GM21381 (cell line): ENCODE results near the gene UBE2L5.
"Not testable (repeated sequence)": the region's sequence is repeated elsewhere in the genome, so short reads cannot be mapped to it uniquely, and the experiment has no call there.

Experiments used
- ATAC-seq: cut with Tn5 transposase; IDR thresholded peaks from one replicate; pipeline ENCODE4 v1.9.1; 2021; ENCODE audit warnings: mild to moderate bottlenecking, moderate library complexity; ENCODE audit not compliant: unreplicated experiment

The UBE2L5 gene

DNA sequence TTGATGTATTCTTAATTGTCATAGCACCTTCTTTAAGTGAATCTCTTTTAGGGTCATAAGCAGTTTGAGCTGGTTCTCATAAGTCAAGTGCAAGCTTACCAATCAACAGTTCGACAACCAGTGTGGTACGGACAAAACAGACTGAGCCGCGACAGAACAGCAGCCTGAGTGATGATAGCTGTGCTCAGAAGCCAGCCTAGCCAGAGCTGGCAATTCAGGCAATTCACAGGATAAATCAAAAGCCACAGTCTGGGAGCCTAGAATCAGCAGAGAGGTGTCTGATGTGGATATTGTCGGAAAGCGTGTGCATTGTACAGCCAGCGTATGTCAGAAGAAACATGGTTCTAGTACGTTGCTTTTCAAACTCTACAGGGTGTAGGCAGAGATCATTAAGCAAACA, 14.9 kb downstream of the UBE2L5 start:
- ATAC-seq: no peak

- no peak for ATAC-seq
Measured at GRCh38 chr13:30438286-30438685, 16.0 kb downstream of the UBE2L5 start.

GRCh38 chr13:30440910-30441703, 18.8 kb downstream of the UBE2L5 start:
- ATAC-seq: peak; percentile 40

DNA sequence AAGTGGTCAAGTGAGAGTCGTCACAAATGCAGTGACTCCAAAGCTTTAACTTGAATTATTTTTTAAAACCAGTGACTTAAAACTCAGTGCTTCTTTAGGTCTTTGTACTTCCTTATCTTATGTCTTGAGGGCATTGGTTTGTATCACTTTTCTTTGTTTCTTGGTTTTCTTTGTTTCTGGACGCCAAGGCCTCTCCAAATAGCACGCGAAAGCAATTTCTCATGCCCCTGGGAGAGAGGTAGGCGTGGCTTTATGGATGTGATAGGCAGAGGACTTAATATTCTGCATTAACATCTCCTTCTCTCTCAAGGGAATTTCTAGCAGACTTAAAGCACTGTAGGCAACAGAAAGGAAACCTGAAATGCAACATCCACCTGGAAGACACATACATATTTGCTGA, 20.6 kb downstream of the UBE2L5 start:
- no peak for ATAC-seq

GRCh38 chr13:30443491-30443890, 21.2 kb downstream of the UBE2L5 start:
- not testable (repeated sequence) for ATAC-seq

DNA sequence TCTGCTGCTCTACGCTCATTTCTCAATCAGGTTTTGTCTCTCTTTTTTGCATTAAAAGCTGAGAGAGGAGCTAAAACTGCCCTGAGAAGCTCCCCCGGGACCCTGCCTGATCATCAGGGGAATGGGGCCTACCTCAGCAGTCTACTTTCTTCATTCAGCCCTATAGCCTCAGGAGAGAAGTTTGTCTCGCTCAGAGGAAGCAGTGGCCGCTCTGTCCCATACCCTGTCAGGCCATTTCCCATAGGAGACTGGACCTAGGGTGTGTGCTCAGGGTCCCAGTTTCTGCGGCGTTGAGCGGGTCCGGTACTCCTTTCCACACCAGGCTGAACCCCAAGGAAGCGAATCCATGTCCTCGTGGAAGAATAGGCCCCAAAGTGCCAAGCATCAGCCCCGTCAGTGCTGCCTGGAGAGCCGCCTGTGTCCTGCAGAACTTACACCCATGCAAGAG, 21.7 kb downstream of the UBE2L5 start:
- peak; percentile 39 for ATAC-seq

- peak; percentile 3 for ATAC-seq
Measured at GRCh38 chr13:30446126-30446500, 23.8 kb downstream of the UBE2L5 start.

DNA sequence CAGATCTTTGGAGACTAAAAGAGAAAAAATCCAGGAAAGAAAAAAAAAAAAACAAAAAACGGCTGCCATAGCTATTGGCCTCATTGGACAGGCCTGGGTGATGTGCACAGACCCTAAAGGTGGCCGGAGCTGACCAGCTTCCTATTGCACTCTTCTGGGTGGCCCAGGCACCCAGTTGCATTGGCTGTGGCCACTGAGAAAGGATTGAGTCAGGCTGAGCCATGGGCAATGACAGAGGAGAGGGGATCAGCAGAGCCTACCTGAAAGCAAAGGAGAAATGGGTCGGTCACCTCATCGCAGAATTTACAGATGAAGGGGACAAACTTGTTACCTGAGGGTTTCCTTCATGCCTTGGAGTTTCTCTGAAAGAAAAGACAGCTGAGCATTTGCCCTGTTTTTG, 26.1 kb downstream of the UBE2L5 start:
- ATAC-seq: no peak

- ATAC-seq: no peak
Measured at GRCh38 chr13:30450066-30450465, 27.8 kb downstream of the UBE2L5 start.

GRCh38 chr13:30451476-30451875, 29.2 kb downstream of the UBE2L5 start:
- not testable (repeated sequence) for ATAC-seq

- no peak for ATAC-seq
Measured at GRCh38 chr13:30453727-30454126, 31.4 kb downstream of the UBE2L5 start.

GRCh38 chr13:30454991-30455390, 32.7 kb downstream of the UBE2L5 start:
- ATAC-seq: no peak

GRCh38 chr13:30456290-30456689, 34.0 kb downstream of the UBE2L5 start:
- no peak for ATAC-seq

GRCh38 chr13:30457306-30457891, 35.1 kb downstream of the UBE2L5 start:
- ATAC-seq: no peak

DNA sequence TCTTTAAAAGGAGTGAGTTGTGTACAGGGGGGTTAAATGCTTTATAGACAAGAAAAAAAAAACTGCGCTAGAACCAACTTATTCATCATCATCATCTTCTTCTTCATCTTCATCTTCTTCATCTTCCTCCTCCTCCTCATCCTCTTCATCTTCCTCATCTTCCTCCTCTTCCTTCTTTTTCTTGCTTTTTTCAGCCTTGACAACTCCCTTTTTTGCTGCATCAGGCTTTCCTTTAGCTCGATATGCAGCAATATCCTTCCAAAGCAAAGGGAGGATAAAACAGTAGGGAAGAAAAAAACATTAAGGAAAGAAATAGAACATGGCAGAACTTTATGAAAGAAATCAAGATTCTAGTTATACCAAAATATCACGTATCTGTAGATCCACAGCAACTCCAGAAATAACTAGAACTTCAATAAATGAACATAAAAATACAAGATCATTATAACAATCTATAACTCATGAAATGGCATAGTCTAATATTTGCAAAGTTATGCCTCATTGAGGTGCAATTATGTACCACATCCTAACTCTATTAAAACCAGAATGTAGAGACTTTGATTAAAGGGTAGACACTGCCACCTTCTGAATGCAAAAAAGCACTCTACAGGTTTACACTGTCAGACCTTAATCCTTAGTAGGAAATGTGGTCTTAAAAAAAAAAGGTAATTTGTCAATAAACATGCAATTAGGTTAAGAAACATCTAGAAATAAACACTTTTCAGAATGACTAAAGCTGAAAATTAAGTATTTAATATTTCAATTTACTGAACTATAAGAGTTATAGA, 39.2 kb downstream of the UBE2L5 start:
- not testable (repeated sequence) for ATAC-seq

GRCh38 chr13:30463787-30464495, 41.6 kb downstream of the UBE2L5 start:
- ATAC-seq: peak; percentile 32

GRCh38 chr13:30464496-30465342, 42.4 kb downstream of the UBE2L5 start:
- ATAC-seq: peak; percentile 32

GRCh38 chr13:30465343-30465592, 43.0 kb downstream of the UBE2L5 start:
- ATAC-seq: no peak

DNA sequence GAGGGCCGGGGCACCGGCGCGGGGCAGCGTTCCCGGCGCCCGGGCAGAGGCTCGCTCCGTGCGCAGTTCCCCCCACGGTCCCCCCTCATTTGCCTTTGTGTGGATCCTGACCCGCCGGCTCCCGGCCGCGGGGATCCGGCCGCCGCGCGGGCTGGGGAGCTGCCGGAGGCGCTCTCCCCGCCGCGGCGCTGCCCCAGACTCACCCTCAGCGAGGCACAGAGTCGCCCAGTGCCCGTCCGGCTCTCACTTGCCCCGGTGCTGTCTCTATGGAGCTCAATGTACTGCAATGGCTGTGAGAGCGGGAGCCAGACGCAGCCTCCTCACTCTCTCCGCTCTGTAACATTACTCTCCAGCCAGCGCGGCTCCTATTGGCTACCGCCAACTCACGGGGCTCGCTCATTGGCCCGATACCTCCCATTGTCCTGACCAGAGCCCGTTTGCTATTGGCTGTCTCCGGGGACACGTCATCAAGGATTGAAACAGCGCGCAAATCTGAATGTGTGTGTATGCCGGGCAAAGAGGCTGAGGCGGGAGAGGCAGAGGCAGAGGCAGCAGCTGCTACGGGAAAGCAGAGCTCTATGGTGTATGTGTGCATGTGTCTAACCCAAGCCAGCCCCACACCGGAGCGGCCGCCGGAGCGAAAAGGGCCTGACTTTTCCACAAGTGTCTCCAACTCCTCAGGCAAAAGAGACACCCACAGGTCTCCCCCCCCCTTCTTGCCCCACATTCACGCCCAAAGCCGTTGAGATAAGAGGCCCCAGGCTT, 43.5 kb downstream of the UBE2L5 start, which contains the start of gene HMGB1:
TSS of gene HMGB1 (minus strand) at position 344 of the 765 bp plus-strand sequence. CDS start 2,256 bp downstream, outside the sequence.
- ATAC-seq: peak; percentile 77

GRCh38 chr13:30466358-30466714, 44.0 kb downstream of the UBE2L5 start:
- no peak for ATAC-seq
